ENCODE data around the gene TOP3A.

DNA sequence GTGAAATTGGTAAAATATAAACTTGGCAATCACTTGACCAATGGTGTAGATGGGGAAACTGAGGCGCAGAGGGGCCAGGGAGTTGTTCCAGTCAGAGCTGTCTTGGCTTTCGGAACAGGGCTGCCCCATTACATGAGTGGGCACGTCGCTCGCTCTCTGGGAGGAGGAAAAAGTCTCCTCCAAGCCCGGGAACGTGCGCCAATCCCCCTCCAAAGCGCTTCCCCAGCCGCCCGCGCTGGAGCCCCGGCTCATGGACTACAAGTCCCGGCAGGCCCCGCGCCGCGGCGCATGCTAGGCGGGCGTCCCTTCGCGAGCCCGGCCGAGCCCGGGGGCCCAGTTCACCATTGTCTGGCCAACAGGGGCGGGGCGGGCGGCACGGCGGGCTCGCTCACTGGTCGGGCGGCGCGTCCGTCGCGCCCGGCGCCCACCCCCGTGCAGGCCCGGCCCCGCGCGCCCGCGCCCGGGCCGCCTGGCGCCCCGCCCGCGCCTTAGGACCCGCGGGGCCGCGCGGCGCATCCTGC is 89.6 kb downstream of the TOP3A start, which contains the start of gene LLGL1:
- TF ChIP-seq, protein P1, sequence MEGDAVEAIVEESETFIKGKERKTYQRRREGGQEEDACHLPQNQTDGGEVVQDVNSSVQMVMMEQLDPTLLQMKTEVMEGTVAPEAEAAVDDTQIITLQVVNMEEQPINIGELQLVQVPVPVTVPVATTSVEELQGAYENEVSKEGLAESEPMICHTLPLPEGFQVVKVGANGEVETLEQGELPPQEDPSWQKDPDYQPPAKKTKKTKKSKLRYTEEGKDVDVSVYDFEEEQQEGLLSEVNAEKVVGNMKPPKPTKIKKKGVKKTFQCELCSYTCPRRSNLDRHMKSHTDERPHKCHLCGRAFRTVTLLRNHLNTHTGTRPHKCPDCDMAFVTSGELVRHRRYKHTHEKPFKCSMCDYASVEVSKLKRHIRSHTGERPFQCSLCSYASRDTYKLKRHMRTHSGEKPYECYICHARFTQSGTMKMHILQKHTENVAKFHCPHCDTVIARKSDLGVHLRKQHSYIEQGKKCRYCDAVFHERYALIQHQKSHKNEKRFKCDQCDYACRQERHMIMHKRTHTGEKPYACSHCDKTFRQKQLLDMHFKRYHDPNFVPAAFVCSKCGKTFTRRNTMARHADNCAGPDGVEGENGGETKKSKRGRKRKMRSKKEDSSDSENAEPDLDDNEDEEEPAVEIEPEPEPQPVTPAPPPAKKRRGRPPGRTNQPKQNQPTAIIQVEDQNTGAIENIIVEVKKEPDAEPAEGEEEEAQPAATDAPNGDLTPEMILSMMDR (IDR thresholded peaks at IDR 0.05), result no peak
- TF ChIP-seq EZH2 (IDR thresholded peaks at IDR 0.05; ENCODE audit: borderline replicate concordance, insufficient read depth, low read depth, low read length, poor library complexity, severe bottlenecking), result no peak
